ENCODE data around the gene SHANK1.
"Not testable (repeated sequence)": the region's sequence is repeated elsewhere in the genome, so short reads cannot be mapped to it uniquely, and the experiment has no call there.

SHANK1 gene

DNA sequence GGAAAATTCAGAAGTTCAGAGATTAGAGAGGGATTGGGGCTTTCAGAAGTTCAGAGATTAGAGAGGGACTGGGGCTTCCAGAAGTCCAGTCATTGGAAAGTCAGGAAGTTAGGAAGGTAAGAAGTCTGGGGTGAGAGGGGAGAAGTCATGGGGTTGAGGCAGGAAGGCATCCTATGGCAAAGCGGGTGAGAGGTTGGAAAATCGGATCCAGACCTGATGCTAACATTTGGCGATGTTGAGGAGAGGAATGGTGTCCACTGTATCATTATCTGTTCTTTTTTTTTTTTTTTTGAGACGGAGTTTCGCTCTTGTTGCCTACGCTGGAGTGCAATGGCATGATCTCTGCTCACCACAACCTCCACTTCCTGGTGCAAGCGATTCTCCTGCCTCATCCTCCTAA lies 91.1 kb downstream of the SHANK1 start:
- Histone ChIP-seq H3K9me3 (ENCODE audit: control extremely low read depth in 1 of 5, control insufficient read depth in 4 of 5, insufficient read depth in 2 of 5, low read depth in 1 of 5, low read length in 4 of 5) (peaks cover 0 to 7% (median 2%) of the 10 kb centered on the region in 5 experiments), H3K27me3 (replicated peaks in 2 of 5; ENCODE audit: control insufficient read depth in 4 of 5, insufficient read depth in 5 of 5, low read length in 4 of 5) (peaks cover 0 to 6% (median 0%) of the 10 kb centered on the region in 5 experiments), H3K27ac (ENCODE audit: insufficient read depth in 1 of 2, low read depth in 1 of 2, low read length in 2 of 2, poor library complexity in 1 of 2, severe bottlenecking in 2 of 2) (no peak overlapping the region), H3K36me3 (ENCODE audit: control insufficient read depth in 4 of 4, insufficient read depth in 4 of 4, low read length in 3 of 4) (no peaks in the 10 kb centered on the region), H3K4me3 (ENCODE audit: control insufficient read depth in 1 of 7, extremely low read depth in 1 of 7, insufficient read depth in 4 of 7, low read depth in 2 of 7, low read length in 6 of 7) (no peak overlapping the region), H3K4me1 (ENCODE audit: control extremely low read depth in 1 of 4, control insufficient read depth in 4 of 4, insufficient read depth in 4 of 4, low read length in 3 of 4) (no peaks in the 10 kb centered on the region)
- CTCF ChIA-PET: interaction anchor here (0.7 kb wide), 1 partner anchor 19 kb away, joined by 3 read pairs; no protein-coding TSS in a partner anchor
- POLR2A ChIA-PET: no interaction called here
- no peak for DNase-seq
- WGBS (ENCODE audit: insufficient coverage): 100% methylated on average over 2 of the region's 7 CpGs

GRCh38 chr19:50628146-50628545 lies 91.5 kb downstream of the SHANK1 start:
- Histone ChIP-seq H3K4me1 (ENCODE audit: control extremely low read depth in 1 of 4, control insufficient read depth in 4 of 4, insufficient read depth in 4 of 4, low read length in 3 of 4) (no peaks in the 10 kb centered on the region), H3K4me3 (ENCODE audit: control insufficient read depth in 1 of 7, extremely low read depth in 1 of 7, insufficient read depth in 4 of 7, low read depth in 2 of 7, low read length in 6 of 7) (no peak overlapping the region), H3K27ac (ENCODE audit: insufficient read depth in 1 of 2, low read depth in 1 of 2, low read length in 2 of 2, poor library complexity in 1 of 2, severe bottlenecking in 2 of 2) (no peak overlapping the region), H3K9me3 (ENCODE audit: control extremely low read depth in 1 of 5, control insufficient read depth in 4 of 5, insufficient read depth in 2 of 5, low read depth in 1 of 5, low read length in 4 of 5) (peaks cover 0 to 3% (median under 1%) of the 10 kb centered on the region in 5 experiments), H3K27me3 (replicated peaks in 2 of 5; ENCODE audit: control insufficient read depth in 4 of 5, insufficient read depth in 5 of 5, low read length in 4 of 5) (peaks cover 0 to 6% (median 0%) of the 10 kb centered on the region in 5 experiments), H3K36me3 (ENCODE audit: control insufficient read depth in 4 of 4, insufficient read depth in 4 of 4, low read length in 3 of 4) (no peaks in the 10 kb centered on the region)
- ChIA-PET POLR2A (no interaction called here), CTCF (no interaction called here)
- WGBS (ENCODE audit: insufficient coverage): 100% methylated on average over 4 of the region's 5 CpGs
- no peak for DNase-seq

DNA sequence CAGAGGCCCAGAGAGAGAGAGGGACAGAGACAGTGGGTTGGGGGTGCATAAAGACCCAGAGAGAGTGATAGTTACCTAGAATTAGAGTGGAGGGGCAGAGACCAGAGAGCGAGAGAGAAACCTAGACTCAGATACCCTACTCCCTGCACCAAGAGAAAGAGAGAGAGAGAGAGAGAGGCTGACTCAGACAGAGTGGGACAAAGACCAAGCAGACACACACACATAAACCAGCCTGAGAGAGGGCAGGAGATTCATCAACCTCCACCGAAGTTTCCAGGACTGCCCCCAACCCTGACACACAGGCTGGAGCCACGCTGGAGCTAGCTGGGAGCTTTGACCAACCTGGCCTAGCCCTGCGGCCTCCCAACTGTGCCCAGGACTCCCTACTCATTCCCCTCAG lies 92.8 kb downstream of the SHANK1 start:
- Histone ChIP-seq H3K9me3 (ENCODE audit: control extremely low read depth in 1 of 5, control insufficient read depth in 4 of 5, insufficient read depth in 2 of 5, low read depth in 1 of 5, low read length in 4 of 5) (no peaks in the 10 kb centered on the region), H3K4me1 (ENCODE audit: control extremely low read depth in 1 of 4, control insufficient read depth in 4 of 4, insufficient read depth in 4 of 4, low read length in 3 of 4) (no peaks in the 10 kb centered on the region), H3K27me3 (replicated peaks in 2 of 5; ENCODE audit: control insufficient read depth in 4 of 5, insufficient read depth in 5 of 5, low read length in 4 of 5) (peaks cover 0 to 6% (median 0%) of the 10 kb centered on the region in 5 experiments), H3K36me3 (ENCODE audit: control insufficient read depth in 4 of 4, insufficient read depth in 4 of 4, low read length in 3 of 4) (no peaks in the 10 kb centered on the region), H3K27ac (ENCODE audit: insufficient read depth in 1 of 2, low read depth in 1 of 2, low read length in 2 of 2, poor library complexity in 1 of 2, severe bottlenecking in 2 of 2) (no peak overlapping the region), H3K4me3 (ENCODE audit: control insufficient read depth in 1 of 7, extremely low read depth in 1 of 7, insufficient read depth in 4 of 7, low read depth in 2 of 7, low read length in 6 of 7) (no peak overlapping the region)
- ChIA-PET POLR2A (no interaction called here), CTCF (no interaction called here)
- no peak for DNase-seq
- 89% methylated on average over 4 of the region's 4 CpGs for WGBS (ENCODE audit: insufficient coverage)

DNA sequence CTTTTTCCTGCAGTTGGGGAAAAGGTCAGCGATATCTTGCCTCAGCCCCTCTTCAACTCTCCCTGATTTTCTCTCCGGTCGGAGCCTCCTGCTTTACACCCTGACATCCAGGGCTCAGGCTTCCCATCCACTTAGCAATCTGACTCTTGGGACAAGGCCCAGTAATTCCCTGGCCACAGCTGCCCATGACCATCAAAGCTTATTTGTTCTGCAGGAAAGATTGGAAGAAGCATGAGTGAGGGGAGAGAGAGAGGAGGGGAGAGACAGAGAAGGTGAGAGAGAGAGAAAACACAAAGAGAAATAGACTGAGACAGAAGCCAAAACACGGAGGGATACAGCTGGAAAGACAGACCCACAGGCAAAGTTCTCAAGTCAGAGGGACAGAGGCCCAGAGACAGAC lies 93.6 kb downstream of the SHANK1 start:
- ChIA-PET POLR2A (no interaction called here), CTCF (no interaction called here)
- Histone ChIP-seq H3K4me1 (ENCODE audit: control extremely low read depth in 1 of 4, control insufficient read depth in 4 of 4, insufficient read depth in 4 of 4, low read length in 3 of 4) (no peaks in the 10 kb centered on the region), H3K36me3 (ENCODE audit: control insufficient read depth in 4 of 4, insufficient read depth in 4 of 4, low read length in 3 of 4) (no peaks in the 10 kb centered on the region), H3K4me3 (ENCODE audit: control insufficient read depth in 1 of 7, extremely low read depth in 1 of 7, insufficient read depth in 4 of 7, low read depth in 2 of 7, low read length in 6 of 7) (no peak overlapping the region), H3K27me3 (replicated peaks in 2 of 5; ENCODE audit: control insufficient read depth in 4 of 5, insufficient read depth in 5 of 5, low read length in 4 of 5) (peaks cover 0 to 6% (median 0%) of the 10 kb centered on the region in 5 experiments), H3K9me3 (ENCODE audit: control extremely low read depth in 1 of 5, control insufficient read depth in 4 of 5, insufficient read depth in 2 of 5, low read depth in 1 of 5, low read length in 4 of 5) (no peaks in the 10 kb centered on the region), H3K27ac (ENCODE audit: insufficient read depth in 1 of 2, low read depth in 1 of 2, low read length in 2 of 2, poor library complexity in 1 of 2, severe bottlenecking in 2 of 2) (no peak overlapping the region)
- no peak for DNase-seq
- 83% methylated on average over 4 of the region's 4 CpGs for WGBS (ENCODE audit: insufficient coverage)

- no peaks in the 10 kb centered on the region for H3K9me3 ChIP-seq (ENCODE audit: control extremely low read depth in 1 of 5, control insufficient read depth in 4 of 5, insufficient read depth in 2 of 5, low read depth in 1 of 5, low read length in 4 of 5)
- DNase-seq: no peak
- peaks cover 0 to 6% (median 0%) of the 10 kb centered on the region in 5 experiments for H3K27me3 ChIP-seq (replicated peaks in 2 of 5; ENCODE audit: control insufficient read depth in 4 of 5, insufficient read depth in 5 of 5, low read length in 4 of 5)
- ChIA-PET POLR2A (no interaction called here), CTCF (no interaction called here)
- no peak overlapping the region for H3K27ac ChIP-seq (ENCODE audit: insufficient read depth in 1 of 2, low read depth in 1 of 2, low read length in 2 of 2, poor library complexity in 1 of 2, severe bottlenecking in 2 of 2)
- H3K36me3 ChIP-seq (ENCODE audit: control insufficient read depth in 4 of 4, insufficient read depth in 4 of 4, low read length in 3 of 4): no peaks in the 10 kb centered on the region
- H3K4me1 ChIP-seq (ENCODE audit: control extremely low read depth in 1 of 4, control insufficient read depth in 4 of 4, insufficient read depth in 4 of 4, low read length in 3 of 4): no peaks in the 10 kb centered on the region
- WGBS (ENCODE audit: insufficient coverage): 95% methylated on average over 39 of the region's 44 CpGs
- no peak overlapping the region for H3K4me3 ChIP-seq (ENCODE audit: control insufficient read depth in 1 of 7, extremely low read depth in 1 of 7, insufficient read depth in 4 of 7, low read depth in 2 of 7, low read length in 6 of 7)
Observed at GRCh38 chr19:50624949-50625600, 94.5 kb downstream of the SHANK1 start.

DNA sequence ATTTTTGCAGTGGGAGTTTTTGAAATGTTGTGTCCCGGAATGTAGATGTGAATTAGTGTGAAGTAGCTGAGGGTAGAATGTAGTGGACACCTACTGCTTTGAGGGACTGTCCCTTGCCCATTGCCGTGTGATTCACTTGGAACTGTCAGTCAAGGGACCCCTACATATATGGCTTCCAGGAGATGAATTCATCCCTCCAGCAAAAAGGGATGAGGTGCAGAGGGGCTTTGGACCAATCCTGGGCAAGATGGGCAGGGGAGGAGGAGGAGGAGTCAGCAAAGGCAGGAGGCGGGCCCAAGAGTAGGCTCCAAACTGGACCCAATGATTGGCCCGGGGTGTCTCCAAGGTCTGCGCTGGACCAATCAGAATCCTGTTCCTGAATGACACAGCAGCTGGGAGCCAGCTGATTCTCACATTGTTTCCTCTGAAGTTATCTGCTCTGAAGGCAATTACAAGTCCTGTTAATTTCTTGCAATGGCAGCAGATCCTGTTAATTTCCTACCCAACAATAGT lies 99.2 kb downstream of the SHANK1 start:
- H3K9me3 ChIP-seq (ENCODE audit: control extremely low read depth in 1 of 5, control insufficient read depth in 4 of 5, insufficient read depth in 2 of 5, low read depth in 1 of 5, low read length in 4 of 5); H3K4me3 ChIP-seq (ENCODE audit: control insufficient read depth in 1 of 7, extremely low read depth in 1 of 7, insufficient read depth in 4 of 7, low read depth in 2 of 7, low read length in 6 of 7); H3K36me3 ChIP-seq (ENCODE audit: control insufficient read depth in 4 of 4, insufficient read depth in 4 of 4, low read length in 3 of 4); H3K4me1 ChIP-seq (ENCODE audit: control extremely low read depth in 1 of 4, control insufficient read depth in 4 of 4, insufficient read depth in 4 of 4, low read length in 3 of 4); H3K27ac ChIP-seq (ENCODE audit: insufficient read depth in 1 of 2, low read depth in 1 of 2, low read length in 2 of 2, poor library complexity in 1 of 2, severe bottlenecking in 2 of 2); CTCF ChIA-PET; H3K27me3 ChIP-seq (replicated peaks in 2 of 5; ENCODE audit: control insufficient read depth in 4 of 5, insufficient read depth in 5 of 5, low read length in 4 of 5); POLR2A ChIA-PET; DNase-seq: not testable (repeated sequence)
- WGBS (ENCODE audit: insufficient coverage): no CpG with 5 or more reads among the region's 5 CpGs

GRCh38 chr19:50619184-50619583 lies 100.4 kb downstream of the SHANK1 start:
- 71% methylated on average over 3 of the region's 5 CpGs for WGBS (ENCODE audit: insufficient coverage)
- H3K36me3 ChIP-seq (ENCODE audit: control insufficient read depth in 4 of 4, insufficient read depth in 4 of 4, low read length in 3 of 4); POLR2A ChIA-PET; H3K27ac ChIP-seq (ENCODE audit: insufficient read depth in 1 of 2, low read depth in 1 of 2, low read length in 2 of 2, poor library complexity in 1 of 2, severe bottlenecking in 2 of 2); H3K4me1 ChIP-seq (ENCODE audit: control extremely low read depth in 1 of 4, control insufficient read depth in 4 of 4, insufficient read depth in 4 of 4, low read length in 3 of 4); CTCF ChIA-PET; DNase-seq; H3K27me3 ChIP-seq (replicated peaks in 2 of 5; ENCODE audit: control insufficient read depth in 4 of 5, insufficient read depth in 5 of 5, low read length in 4 of 5); H3K4me3 ChIP-seq (ENCODE audit: control insufficient read depth in 1 of 7, extremely low read depth in 1 of 7, insufficient read depth in 4 of 7, low read depth in 2 of 7, low read length in 6 of 7); H3K9me3 ChIP-seq (ENCODE audit: control extremely low read depth in 1 of 5, control insufficient read depth in 4 of 5, insufficient read depth in 2 of 5, low read depth in 1 of 5, low read length in 4 of 5): not testable (repeated sequence)
